Erythroblast (primary cell): Measurements from ENCODE around the gene DDX39B.

Experiments
- GATA1 ChIP-seq: IDR thresholded peaks from 2 replicates; pipeline ENCODE4 v1.6.1; 2011; ENCODE audit warnings: low read depth, mild to moderate bottlenecking, control low read depth, low read length, moderate library complexity
- POLR2A ChIP-seq: IDR thresholded peaks from 2 replicates; pipeline ENCODE4 v1.6.1; 2011; ENCODE audit warnings: mild to moderate bottlenecking, low read length

GRCh38 chr6:31581434-31582229, 39.8 kb upstream of the DDX39B start:
- no peak for TF ChIP-seq POLR2A
- TF ChIP-seq GATA1 = no peak
